K562 (cell line): ENCODE data around the gene CERCAM. TPM values are rescaled to one million over a fixed set of nuclear protein-coding genes. Genes with fewer than 3 reads are reported as not detected.

Source experiments
- ATAC-seq: fragments of 200-7000 bp; cut with Tn5 transposase; 3 replicates; pipeline ENCODE4 v1.9.1; 2020; ENCODE audit warnings: moderate library complexity
- BruUV-seq: library from RNA; stranded (reverse); fragments of 400-500 nt; replicated peaks from 2 replicates; lab custom pipeline; 2021; lab: Mats Ljungman, UMichigan
- CTCF ChIA-PET: fragments of 300-600 bp; formaldehyde crosslinking; extraction: SDS; loops from one replicate; lab custom pipeline; 2021; ENCODE audit warnings: low intra/inter-chr PET ratio; lab: Yijun Ruan, JAX
- POLR2A ChIA-PET: fragments of 300-600, 350-650 bp; sonication (Branson Sonifier 250); formaldehyde crosslinking; extraction: SDS; loops from one replicate; lab custom pipeline; 2021; ENCODE audit warnings: antibody characterized with exemption, inconsistent platforms; lab: Yijun Ruan, JAX
- DNase-seq, 4 experiments: peaks; one replicate each; pipeline versions ENCODE4 v3.0.0 to v3.0.0-alpha.2; 2011 to 2018; ENCODE audit warnings: low spot score in 3 of 4, mixed read lengths in 3 of 4; ENCODE audit errors: extremely low read depth in 1 of 4
- FAIRE-seq: peaks from 2 replicates; lab custom pipeline; 2011; peaks lifted over from hg19 to GRCh38; lab: Jason Lieb, UNC
- H2AFZ ChIP-seq: 2 replicates; pipeline ENCODE4 v1.6.0; 2011; ENCODE audit warnings: low read depth, low read length, control low read depth, inconsistent platforms
- H3K27ac ChIP-seq: fragments of 200-600 bp; 3 replicates; pipeline ENCODE4 v1.8.0; 2011; ENCODE audit warnings: low read depth, mild to moderate bottlenecking, control low read depth, inconsistent platforms, low read length, moderate library complexity, mixed read lengths; ENCODE audit errors: extremely low read depth
- H3K27me3 ChIP-seq, 2 experiments: fragments of 300-600 bp in 1 of 2; 2 replicates in 1 of 2; 3 replicates in 1 of 2; pipeline versions ENCODE4 v1.6.0 to v1.8.0; 2011; ENCODE audit warnings: inconsistent platforms in 2 of 2, low read length in 2 of 2, mild to moderate bottlenecking in 1 of 2, mixed read lengths in 1 of 2, moderate library complexity in 1 of 2; ENCODE audit not compliant: control insufficient read depth in 2 of 2, insufficient read depth in 2 of 2
- H3K36me3 ChIP-seq: fragments of 300-600 bp; 3 replicates; pipeline ENCODE4 v1.8.0; 2011; ENCODE audit warnings: mild to moderate bottlenecking, low read length, inconsistent platforms; ENCODE audit not compliant: control insufficient read depth, insufficient read depth
- H3K4me1 ChIP-seq, 2 experiments: fragments of 200-600 bp in 1 of 2; replicated peaks in 1 of 2; 2 replicates in 1 of 2; 3 replicates in 1 of 2; pipeline versions ENCODE4 v1.5.1 to v1.8.0; 2011; ENCODE audit warnings: inconsistent platforms in 2 of 2, low read length in 2 of 2, mild to moderate bottlenecking in 1 of 2, mixed read lengths in 1 of 2, moderate library complexity in 1 of 2; ENCODE audit not compliant: control insufficient read depth in 2 of 2, insufficient read depth in 2 of 2
- H3K4me2 ChIP-seq: 2 replicates; pipeline ENCODE4 v1.6.1; 2011; ENCODE audit warnings: low read length, control low read depth, inconsistent platforms, mixed read lengths; ENCODE audit not compliant: insufficient read depth
- H3K4me3 ChIP-seq: fragments of 200-600 bp; sonication (generic), shearing (Covaris generic); 2 replicates; pipeline ENCODE4 v1.5.1; 2016; ENCODE audit warnings: control low read depth, inconsistent platforms
- H3K79me2 ChIP-seq: fragments of 200-600 bp; 3 replicates; pipeline ENCODE4 v1.8.0; 2011; ENCODE audit warnings: low read length, inconsistent platforms; ENCODE audit not compliant: control insufficient read depth, insufficient read depth
- H3K9ac ChIP-seq, 2 experiments: 2 replicates each; pipeline versions ENCODE4 v1.6.0 to v1.6.1; 2011; ENCODE audit warnings: low read depth in 2 of 2, low read length in 2 of 2, control low read depth in 1 of 2, inconsistent platforms in 1 of 2, mild to moderate bottlenecking in 1 of 2, mixed read lengths in 1 of 2; ENCODE audit not compliant: insufficient read depth in 1 of 2
- H3K9me1 ChIP-seq: one replicate; pipeline ENCODE4 v1.6.0; 2011; ENCODE audit warnings: inconsistent platforms, mild to moderate bottlenecking, low read length, moderate library complexity; ENCODE audit not compliant: control insufficient read depth, insufficient read depth
- H3K9me3 ChIP-seq: replicated peaks from 2 replicates; pipeline ENCODE4 v1.5.1; 2011; ENCODE audit warnings: low read depth, low read length, inconsistent platforms; ENCODE audit not compliant: control insufficient read depth, insufficient read depth
- H4K20me1 ChIP-seq: replicated peaks from 2 replicates; pipeline ENCODE4 v1.6.1; 2011; ENCODE audit warnings: low read length, inconsistent platforms, mixed read lengths; ENCODE audit not compliant: control insufficient read depth, insufficient read depth
- CHD2 ChIP-seq: IDR thresholded peaks from 2 replicates; pipeline ENCODE4 v1.6.1; 2011; ENCODE audit warnings: low read depth, low read length
- CHD4 ChIP-seq: fragments of 200-600 bp; sonication (generic); IDR thresholded peaks from 3 replicates; pipeline ENCODE4 v1.6.1; 2012; ENCODE audit warnings: low read depth, mild to moderate bottlenecking, mixed read lengths, low read length, inconsistent platforms; ENCODE audit not compliant: insufficient read depth, insufficient replicate concordance, poor library complexity, severe bottlenecking
- FOXA3 ChIP-seq, 2 experiments: fragments of 450-650 bp in 1 of 2; sonication (generic) in 1 of 2; formaldehyde crosslinking; IDR thresholded peaks in 1 of 2; conservative IDR thresholded peaks in 1 of 2; 2 replicates each; pipeline versions ENCODE4 v1.4.0 to v1.8.0; 2020 to 2022; ENCODE audit warnings: mild to moderate bottlenecking in 2 of 2, missing genetic modification reagents in 1 of 2
- JUNB ChIP-seq: fragments of 450-650 bp; formaldehyde crosslinking; conservative IDR thresholded peaks from 2 replicates; pipeline ENCODE4 v1.4.0; 2020; ENCODE audit warnings: mild to moderate bottlenecking
- MAZ ChIP-seq, 2 experiments: fragments of 450-650 bp in 1 of 2; sonication (generic) in 1 of 2; formaldehyde crosslinking; IDR thresholded peaks in 1 of 2; conservative IDR thresholded peaks in 1 of 2; 2 replicates each; pipeline versions ENCODE4 v1.4.0 to v1.5.0; 2020; ENCODE audit warnings: mild to moderate bottlenecking in 1 of 2, missing genetic modification reagents in 1 of 2
- SAFB ChIP-seq: fragments of 200-400 bp; formaldehyde crosslinking; IDR thresholded peaks from 2 replicates; pipeline ENCODE4 v1.6.1; 2017; ENCODE audit warnings: low read depth, low read length, borderline replicate concordance
- SP1 ChIP-seq: sonication (generic); formaldehyde crosslinking; IDR thresholded peaks from 2 replicates; pipeline ENCODE4 v1.8.1; 2022; ENCODE audit warnings: mild to moderate bottlenecking, missing genetic modification reagents
- SREBF2 ChIP-seq: sonication (generic); formaldehyde crosslinking; IDR thresholded peaks from 2 replicates; pipeline ENCODE4 v1.4.0; 2020; ENCODE audit warnings: mild to moderate bottlenecking, missing genetic modification reagents
- ZNF23 ChIP-seq: fragments of 250-450 bp; sonication (Bioruptor Pico); IDR thresholded peaks from 2 replicates; pipeline ENCODE4 v1.4.0; 2020; ENCODE audit warnings: mild to moderate bottlenecking
- ZNF785 ChIP-seq: fragments of 250-450 bp; sonication (Bioruptor Pico); IDR thresholded peaks from 2 replicates; pipeline ENCODE4 v1.4.0; 2020; ENCODE audit warnings: mild to moderate bottlenecking
- ZSCAN29 ChIP-seq: fragments of 450-650 bp; IDR thresholded peaks from 2 replicates; pipeline ENCODE4 v1.6.1; 2017
- WGBS: fragments of 100-300 bp; shearing (Covaris generic); methylation state at CpG from one replicate; pipeline ENCODE4 v1.1.6; 2016; ENCODE audit warnings: low coverage, mixed read lengths; ENCODE audit not compliant: insufficient coverage; ENCODE audit errors: missing lambda C conversion rate; 5-methylcytosine and 5-hydroxymethylcytosine counted together
- in situ Hi-C: fragments of 300-500 bp; cut with MboI; formaldehyde crosslinking; loops from 4 replicates; pipeline ENCODE4 v1.15.0; 2018; ENCODE audit warnings: inconsistent platforms, mixed read lengths
- intact Hi-C: fragments of 100-400 bp; cut with micrococcal nuclease; formaldehyde crosslinking; loops from 2 replicates; pipeline ENCODE4 v1.14.2; 2022
- polyA plus RNA-seq, 8 experiments: library from polyadenylated mRNA; depleted of rRNA in 4 of 8; stranded (reverse) in 5 of 8; unstranded in 3 of 8; fragments of >200 nt; fragmentation: Nextera tagmentation in 2 of 8; fragmentation: Illumina TruSeq in 1 of 8; extraction: Ambion mirVana in 2 of 8; extraction: Trizol in 1 of 8; gene quantifications; 2 replicates each; pipeline versions ENCODE4 v1.2.1 to v1.2.3, GENCODE V29; 2011 to 2014; ENCODE audit warnings: inconsistent platforms in 1 of 8, missing spikeins in 1 of 8
- total RNA-seq, 7 experiments: library from RNA; depleted of rRNA in 6 of 7; stranded (reverse); fragments of >200 nt in 6 of 7; fragmentation: Illumina TruSeq in 2 of 7; extraction: Trizol in 2 of 7; gene quantifications; 2 replicates each; pipeline versions ENCODE4 v1.2.1 to v1.2.3, GENCODE V29; 2011 to 2021; ENCODE audit warnings: low replicate concordance in 1 of 7
- TF ChIP-seq, protein P1 (sequence below): fragments of 450-650 bp; formaldehyde crosslinking; IDR thresholded peaks from 2 replicates; pipeline ENCODE4 v1.4.0; 2020; ENCODE audit warnings: mild to moderate bottlenecking, moderate library complexity
- TF ChIP-seq, protein P2 (sequence below): fragments of 450-650 bp; formaldehyde crosslinking; IDR thresholded peaks from 2 replicates; pipeline ENCODE4 v1.4.0; 2022; ENCODE audit warnings: missing genetic modification characterization
- TF ChIP-seq, protein P3 (sequence below): sonication (generic); formaldehyde crosslinking; IDR thresholded peaks from 2 replicates; pipeline ENCODE4 v1.8.0; 2022; ENCODE audit warnings: mild to moderate bottlenecking, missing genetic modification reagents
- TF ChIP-seq, protein P4 (sequence below), 2 experiments: fragments of 200-800 bp in 1 of 2; sonication (Bioruptor generic) in 1 of 2; sonication (generic) in 1 of 2; formaldehyde crosslinking in 1 of 2; IDR thresholded peaks in 1 of 2; conservative IDR thresholded peaks in 1 of 2; 2 replicates each; pipeline versions ENCODE4 v1.5.0 to v1.6.1; 2016 to 2020; ENCODE audit warnings: missing compliant biosample characterization in 1 of 2, missing genetic modification characterization in 1 of 2, missing genetic modification reagents in 1 of 2

CERCAM gene
- total and polyA plus RNA-seq, 9 of the 15 experiments (the other 6 are each of a cell fraction or from before 2014, with no cell fraction given) = 0.75 to 24.0 (median 18.0) TPM

DNA sequence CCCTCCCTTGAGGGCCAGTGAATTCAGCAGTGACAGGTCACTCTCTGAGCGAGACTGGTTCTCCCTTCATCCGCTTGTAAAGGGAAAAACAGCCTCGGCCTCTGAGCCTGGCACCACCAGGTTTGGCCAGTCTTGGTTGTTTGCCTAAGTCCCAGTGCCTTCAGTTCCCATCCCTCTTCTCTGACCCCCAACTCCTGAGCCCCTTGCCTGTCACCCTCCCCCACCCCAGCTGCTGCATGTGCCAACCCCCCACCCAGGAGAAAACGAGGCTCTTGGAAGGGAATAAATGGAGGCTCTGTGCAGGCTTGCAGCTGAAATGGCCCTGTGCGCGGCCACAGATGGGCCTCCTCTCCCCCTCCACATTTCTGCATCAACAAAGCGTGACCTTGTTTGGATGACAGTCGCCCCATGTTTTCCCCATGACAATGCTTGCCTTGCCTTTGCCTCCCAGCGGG is 46.4 kb upstream of the CERCAM start:
- FAIRE-seq (no peak), DNase-seq (no peak), ATAC-seq (no peak)
- Histone ChIP-seq H3K9me1 (no peaks in the 10 kb centered on the region), H3K36me3 (peaks cover 41% of the 10 kb centered on the region), H4K20me1 (no peaks in the 10 kb centered on the region), H3K27ac (no peak overlapping the region), H3K9me3 (no peaks in the 10 kb centered on the region), H3K9ac (no peak overlapping the region), H3K4me3 (no peak overlapping the region), H3K27me3 (no peaks in the 10 kb centered on the region), H3K4me1 (peaks cover 9 to 13% of the 10 kb centered on the region in 2 experiments), H2AFZ (no peak overlapping the region), H3K4me2 (no peak overlapping the region), H3K79me2 (peaks cover 53% of the 10 kb centered on the region)
- WGBS = 88% methylated on average over 8 of the region's 9 CpGs
- TF ChIP-seq SAFB = no peak
- TF ChIP-seq FOXA3 (CRISPR knock-in tag; conservative IDR thresholded peaks at IDR 0.05 in 1 of 2, IDR thresholded peaks at IDR 0.05 in 1 of 2) = no peak
- TF ChIP-seq ZNF23 (CRISPR knock-in tag) = no peak
- no peak for TF ChIP-seq CHD4
- no peak for TF ChIP-seq MAZ (CRISPR knock-in tag; conservative IDR thresholded peaks at IDR 0.05 in 1 of 2, IDR thresholded peaks at IDR 0.05 in 1 of 2)
- TF ChIP-seq, protein P1, sequence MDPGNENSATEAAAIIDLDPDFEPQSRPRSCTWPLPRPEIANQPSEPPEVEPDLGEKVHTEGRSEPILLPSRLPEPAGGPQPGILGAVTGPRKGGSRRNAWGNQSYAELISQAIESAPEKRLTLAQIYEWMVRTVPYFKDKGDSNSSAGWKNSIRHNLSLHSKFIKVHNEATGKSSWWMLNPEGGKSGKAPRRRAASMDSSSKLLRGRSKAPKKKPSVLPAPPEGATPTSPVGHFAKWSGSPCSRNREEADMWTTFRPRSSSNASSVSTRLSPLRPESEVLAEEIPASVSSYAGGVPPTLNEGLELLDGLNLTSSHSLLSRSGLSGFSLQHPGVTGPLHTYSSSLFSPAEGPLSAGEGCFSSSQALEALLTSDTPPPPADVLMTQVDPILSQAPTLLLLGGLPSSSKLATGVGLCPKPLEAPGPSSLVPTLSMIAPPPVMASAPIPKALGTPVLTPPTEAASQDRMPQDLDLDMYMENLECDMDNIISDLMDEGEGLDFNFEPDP = no peak
- TF ChIP-seq, protein P2, sequence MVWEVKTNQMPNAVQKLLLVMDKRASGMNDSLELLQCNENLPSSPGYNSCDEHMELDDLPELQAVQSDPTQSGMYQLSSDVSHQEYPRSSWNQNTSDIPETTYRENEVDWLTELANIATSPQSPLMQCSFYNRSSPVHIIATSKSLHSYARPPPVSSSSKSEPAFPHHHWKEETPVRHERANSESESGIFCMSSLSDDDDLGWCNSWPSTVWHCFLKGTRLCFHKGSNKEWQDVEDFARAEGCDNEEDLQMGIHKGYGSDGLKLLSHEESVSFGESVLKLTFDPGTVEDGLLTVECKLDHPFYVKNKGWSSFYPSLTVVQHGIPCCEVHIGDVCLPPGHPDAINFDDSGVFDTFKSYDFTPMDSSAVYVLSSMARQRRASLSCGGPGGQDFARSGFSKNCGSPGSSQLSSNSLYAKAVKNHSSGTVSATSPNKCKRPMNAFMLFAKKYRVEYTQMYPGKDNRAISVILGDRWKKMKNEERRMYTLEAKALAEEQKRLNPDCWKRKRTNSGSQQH = no peak
- TF ChIP-seq, protein P3, sequence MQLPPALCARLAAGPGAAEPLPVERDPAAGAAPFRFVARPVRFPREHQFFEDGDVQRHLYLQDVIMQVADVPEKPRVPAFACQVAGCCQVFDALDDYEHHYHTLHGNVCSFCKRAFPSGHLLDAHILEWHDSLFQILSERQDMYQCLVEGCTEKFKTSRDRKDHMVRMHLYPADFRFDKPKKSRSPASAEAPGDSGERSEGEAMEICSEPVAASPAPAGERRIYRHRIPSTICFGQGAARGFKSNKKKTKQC (CRISPR knock-in tag) = no peak
- no peak for TF ChIP-seq SP1
- TF ChIP-seq ZNF785 (CRISPR knock-in tag) = no peak
- no peak for TF ChIP-seq ZSCAN29
- no peak for TF ChIP-seq CHD2
- TF ChIP-seq JUNB (CRISPR knock-in tag) = no peak
- TF ChIP-seq, protein P4, sequence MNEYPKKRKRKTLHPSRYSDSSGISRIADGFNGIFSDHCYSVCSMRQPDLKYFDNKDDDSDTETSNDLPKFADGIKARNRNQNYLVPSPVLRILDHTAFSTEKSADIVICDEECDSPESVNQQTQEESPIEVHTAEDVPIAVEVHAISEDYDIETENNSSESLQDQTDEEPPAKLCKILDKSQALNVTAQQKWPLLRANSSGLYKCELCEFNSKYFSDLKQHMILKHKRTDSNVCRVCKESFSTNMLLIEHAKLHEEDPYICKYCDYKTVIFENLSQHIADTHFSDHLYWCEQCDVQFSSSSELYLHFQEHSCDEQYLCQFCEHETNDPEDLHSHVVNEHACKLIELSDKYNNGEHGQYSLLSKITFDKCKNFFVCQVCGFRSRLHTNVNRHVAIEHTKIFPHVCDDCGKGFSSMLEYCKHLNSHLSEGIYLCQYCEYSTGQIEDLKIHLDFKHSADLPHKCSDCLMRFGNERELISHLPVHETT (CRISPR knock-in tag; conservative IDR thresholded peaks at IDR 0.05 in 1 of 2, IDR thresholded peaks at IDR 0.05 in 1 of 2) = no peak
- no peak for TF ChIP-seq SREBF2 (CRISPR knock-in tag)
- in situ Hi-C loops (loop anchor here (25.0 kb wide), 1 partner anchor 612 kb away; no protein-coding TSS in a partner anchor), intact Hi-C loops (no loop called here)
- no TSS peak for BruUV-seq
- CTCF ChIA-PET = no interaction called here
- POLR2A ChIA-PET = interaction anchor here (0.7 kb wide), 1 partner anchor 10 kb away, joined by 3 read pairs; no protein-coding TSS in a partner anchor
